Stimulated activated CD8-positive, alpha-beta memory T cell treated with anti-CD3 and anti-CD28 coated beads, Interleukin-7, amount 100 ng/mL, for 24 hours (primary cell): ENCODE measurements around the gene SLC43A3.
"Not testable (repeated sequence)": the region's sequence is repeated elsewhere in the genome, so short reads cannot be mapped to it uniquely, and the experiment has no call there.

Experiments
- DNase-seq: peaks from one replicate; pipeline ENCODE4 v3.0.0-alpha.2; 2020; ENCODE audit warnings: low read depth

The SLC43A3 gene

DNA sequence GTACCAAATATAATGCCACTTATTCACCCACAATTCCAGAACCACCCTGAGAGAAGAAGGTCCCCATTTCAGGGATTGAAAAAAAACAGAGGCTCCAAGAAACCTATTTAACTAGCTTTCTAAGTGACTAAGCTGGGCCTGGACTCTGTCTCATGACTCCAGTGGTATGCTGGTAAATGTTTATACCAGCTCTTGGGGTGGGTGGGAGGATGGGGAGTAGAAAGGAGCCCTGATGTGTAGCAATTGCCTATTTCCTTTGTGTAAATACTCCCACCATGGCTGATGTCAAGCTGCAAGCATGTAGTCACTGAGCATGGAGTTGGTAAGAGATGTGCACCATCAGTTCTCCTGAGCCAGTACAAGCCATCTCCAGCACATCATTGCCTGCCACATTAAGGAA, 48.7 kb downstream of the SLC43A3 start:
- DNase-seq = no peak

DNA sequence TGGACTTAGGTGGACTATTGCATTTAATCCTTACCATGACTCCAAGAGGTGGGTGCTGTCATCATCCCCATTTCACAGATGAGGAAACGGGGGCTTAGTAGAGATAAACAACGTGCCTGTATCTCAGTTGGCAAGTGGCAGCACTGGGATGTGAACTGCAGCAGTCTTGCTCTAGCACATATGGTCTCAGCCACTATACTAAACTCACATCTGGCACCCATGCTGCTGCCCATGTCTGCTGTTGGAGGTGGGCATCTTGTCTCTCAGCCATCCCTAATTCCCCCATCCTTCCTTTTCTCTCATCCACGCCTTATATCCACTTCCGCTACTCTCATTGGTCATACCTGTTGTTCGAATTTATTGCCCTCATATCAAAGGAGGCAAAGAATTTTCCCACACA, 49.8 kb downstream of the SLC43A3 start:
- no peak for DNase-seq

DNA sequence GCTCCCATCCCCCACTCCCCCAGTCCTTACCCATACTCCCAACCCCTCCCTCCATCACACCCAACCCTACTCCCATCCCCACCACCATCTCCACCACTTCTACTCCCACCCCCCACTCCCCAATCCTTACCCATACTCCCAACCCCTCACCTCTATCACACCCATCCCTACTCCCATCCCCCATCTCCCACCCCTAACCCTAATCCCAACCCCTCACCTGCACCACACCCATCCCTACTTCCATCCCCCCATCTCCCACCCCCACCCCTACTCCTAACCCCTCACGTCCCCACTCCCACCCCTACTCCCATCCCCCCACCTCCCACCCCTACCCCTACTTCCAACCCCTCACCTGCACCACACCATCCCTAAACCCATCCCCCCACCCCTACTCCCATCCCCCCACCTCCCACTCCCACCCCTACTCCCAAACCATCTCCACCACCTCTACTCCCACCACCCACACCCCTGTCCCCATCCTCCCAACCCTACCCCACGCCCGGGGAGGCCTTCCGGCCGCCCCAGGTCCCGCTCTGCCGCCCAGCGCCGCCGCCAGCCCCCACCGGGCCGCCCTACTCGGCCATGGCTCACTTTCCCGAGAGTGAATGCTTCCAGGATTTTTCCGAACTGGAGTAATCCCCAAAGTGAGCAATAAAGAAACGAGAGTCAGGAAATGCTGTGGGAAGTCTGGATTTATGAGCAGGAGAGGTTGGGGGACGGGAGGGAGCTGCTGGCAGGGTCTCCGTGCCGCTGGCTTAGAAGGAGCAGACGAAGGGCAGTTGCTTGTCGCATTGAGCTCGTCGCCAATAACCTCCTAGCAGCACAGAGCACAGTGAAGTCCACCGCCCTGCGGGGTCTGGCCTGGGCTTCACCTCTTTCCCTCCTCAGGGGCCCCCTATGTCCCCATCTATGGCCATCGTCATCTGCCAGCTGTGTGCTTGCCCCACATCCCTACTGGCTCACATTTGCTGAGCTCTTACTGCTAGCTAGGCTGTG, 50.5 kb downstream of the SLC43A3 start:
- DNase-seq = no peak

DNA sequence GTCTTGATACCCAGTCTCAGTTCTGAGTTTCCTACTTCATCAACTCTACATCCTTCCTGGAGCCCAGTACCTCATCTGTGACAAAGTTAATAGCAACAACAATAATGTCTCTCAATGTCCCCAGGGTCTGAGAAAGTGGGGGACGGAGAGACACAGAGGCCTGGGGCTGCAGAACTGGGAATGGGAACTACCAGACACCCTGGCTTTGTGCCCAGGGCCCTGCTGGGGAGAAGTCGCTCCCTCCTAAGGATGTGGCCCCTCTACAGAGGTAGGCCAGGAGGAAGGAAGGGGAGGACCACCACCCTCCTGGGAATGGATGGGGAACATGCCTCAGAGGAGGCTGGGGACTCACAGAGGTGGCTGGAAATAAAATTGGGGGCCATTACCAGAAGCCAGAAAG, 51.4 kb downstream of the SLC43A3 start:
- no peak for DNase-seq

DNA sequence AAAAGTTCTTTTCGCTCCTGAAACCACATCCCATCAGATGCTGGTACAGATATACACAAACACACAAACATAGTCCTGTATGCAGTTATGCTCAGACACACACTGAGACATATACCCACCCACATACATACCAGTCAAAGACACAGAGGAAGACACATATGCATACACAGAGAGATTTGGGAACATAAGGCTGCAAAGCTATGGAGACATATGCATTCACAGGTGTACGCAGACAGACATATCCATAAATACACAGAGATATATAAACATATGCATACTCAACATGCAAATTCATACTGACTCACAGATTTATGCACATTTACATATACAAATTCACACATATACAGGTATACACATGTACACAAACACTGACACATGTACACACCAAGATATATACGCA, 52.0 kb downstream of the SLC43A3 start:
- DNase-seq = no peak

DNA sequence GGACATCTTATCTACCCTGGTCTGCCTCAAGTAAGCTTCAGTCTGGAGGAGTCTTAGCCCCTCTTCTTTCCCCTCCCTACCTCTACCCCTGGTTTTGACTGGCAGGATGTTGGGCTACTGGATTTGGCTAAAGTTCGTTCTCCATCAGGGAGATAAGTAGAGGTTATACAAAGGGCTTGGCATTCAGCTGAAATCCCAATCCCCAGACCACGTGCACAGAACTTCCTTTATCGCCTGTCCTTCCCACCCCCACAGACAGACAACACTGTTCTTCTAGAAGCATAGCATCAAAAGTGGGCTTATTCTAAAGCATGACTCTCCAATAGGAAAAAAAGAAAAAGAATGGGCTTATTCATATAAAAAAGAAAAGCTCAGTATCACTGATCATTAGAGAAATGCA, 53.8 kb downstream of the SLC43A3 start:
- no peak for DNase-seq

DNA sequence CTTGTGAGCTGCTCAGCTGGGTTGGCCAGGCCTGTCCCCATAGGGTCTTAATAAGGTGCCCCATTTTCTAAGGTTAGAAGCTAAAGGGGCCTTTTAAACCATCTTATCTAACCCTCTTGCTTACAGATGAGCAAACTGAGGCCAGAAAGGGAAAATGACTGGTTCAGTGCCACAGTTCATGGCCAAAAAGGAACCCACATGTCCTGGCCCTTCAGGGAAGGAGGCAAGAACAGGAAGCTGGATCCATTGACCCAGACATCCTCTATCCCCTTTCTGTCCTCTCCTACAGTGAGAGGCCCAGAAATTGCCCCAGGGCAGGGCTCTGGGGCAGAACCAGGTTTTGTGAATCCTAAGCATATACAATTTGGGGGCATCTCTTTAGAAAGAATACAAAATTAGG, 56.0 kb downstream of the SLC43A3 start:
- no peak for DNase-seq

DNA sequence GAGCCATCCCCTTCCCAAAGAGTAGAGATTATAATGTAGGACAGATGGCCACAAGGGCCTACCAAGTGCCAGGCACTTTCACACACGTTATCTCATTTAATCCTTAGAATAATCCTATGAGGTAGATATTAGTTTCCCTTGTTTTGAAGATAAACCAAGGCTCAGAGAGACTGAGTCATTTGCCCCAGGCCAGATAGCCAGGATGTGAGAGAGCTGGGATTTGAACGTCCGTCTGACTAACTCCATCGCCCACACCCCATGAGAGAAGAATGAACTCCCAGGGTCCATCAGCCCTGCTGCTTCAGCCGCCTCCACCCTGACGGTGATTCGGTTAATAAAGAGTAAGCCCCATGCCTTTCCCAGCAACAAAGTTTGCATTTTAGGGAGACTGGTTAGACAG, 56.7 kb downstream of the SLC43A3 start:
- no peak for DNase-seq

DNA sequence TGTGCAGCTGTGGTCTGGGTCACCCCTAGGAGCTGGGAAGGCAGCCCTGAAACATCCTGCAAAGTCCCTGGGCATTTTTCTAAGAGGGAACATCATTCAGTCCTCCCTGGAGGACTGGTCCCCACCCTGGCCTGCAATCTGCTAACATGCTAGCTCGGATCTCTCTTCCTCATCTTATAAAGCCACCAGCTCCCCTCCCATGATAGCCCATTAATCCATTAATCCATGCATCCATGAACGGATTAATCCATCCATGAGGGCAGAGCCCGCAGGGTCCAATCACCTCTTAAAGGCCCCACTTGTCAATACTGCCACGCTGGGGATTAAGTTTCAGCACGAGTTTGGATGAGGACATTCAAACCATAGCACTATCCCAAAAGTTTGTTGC, 58.1 kb downstream of the SLC43A3 start:
- DNase-seq = no peak

DNA sequence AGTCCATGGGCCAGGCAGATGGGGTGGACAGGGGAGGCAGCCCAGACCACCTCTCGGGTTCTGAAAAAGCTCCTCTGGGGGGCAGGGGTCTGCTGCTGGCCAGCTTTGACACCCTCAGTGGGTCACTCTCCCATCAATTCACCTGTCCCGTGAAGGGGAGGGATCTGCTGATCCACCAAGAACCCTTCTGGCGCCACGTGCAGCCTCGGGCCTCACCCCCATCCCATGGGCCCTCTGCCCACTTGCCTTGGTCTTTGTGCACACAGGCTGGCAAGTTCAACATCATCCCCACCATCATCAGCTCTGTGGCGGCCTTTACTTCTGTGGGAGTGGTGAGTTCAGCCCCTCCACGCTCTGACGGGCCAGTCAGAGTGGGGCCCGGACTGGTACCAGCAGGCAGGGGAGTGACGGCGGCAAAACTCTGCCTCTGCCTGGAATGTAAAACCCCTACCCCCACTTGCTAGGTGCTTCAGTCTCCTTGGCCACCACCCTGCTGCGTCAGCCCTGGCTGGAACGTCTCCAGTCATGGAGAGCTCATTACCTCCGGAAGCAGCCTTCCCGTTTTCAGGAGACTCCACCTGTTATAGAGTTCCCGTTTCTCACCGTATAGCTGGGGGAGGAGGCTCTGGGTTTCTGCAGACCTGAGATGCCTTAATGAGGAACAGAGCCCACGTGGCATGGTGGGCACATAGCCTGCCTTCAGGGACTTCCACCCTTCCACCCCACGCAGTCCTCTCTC, 58.6 kb downstream of the SLC43A3 start:
- no peak for DNase-seq

DNA sequence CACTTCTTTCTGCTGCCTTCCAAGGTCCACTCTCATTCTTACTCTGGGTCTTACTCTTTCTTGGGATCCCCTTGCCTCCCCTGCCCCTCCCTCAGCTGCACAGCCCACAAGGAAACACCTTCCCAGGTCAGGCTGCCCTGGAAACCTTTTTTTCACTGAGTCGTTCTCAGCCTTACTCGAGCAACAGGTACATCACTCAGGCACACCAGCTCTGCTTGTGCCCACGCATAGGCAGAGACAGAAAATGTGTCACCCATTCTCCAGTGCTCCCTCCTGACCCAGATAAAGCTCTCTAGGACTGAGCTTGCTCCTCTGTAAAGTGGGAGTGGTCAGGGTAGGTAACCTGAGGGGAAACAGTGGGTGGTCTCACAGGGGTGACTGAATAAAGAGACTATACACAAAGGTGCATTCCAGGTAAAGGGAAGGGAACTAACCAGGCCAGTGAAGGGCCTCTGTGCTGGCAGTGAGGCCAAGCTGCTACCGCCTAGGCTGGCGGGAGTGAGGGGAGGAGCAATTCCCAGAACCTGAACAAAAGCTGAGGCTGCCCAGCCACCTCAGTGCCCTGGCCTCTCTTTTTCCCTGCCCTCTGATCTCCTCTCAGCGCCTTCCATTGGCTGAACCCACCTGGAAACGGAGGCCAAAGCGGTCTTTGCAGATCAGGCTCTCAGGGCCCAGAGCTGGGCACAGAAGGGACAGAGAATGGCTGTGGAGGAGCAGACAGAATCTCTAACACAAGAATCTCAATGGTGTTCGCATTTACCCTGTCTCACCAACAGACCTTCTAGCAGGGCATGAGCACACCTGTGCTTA, 61.9 kb downstream of the SLC43A3 start:
- DNase-seq = no peak

DNA sequence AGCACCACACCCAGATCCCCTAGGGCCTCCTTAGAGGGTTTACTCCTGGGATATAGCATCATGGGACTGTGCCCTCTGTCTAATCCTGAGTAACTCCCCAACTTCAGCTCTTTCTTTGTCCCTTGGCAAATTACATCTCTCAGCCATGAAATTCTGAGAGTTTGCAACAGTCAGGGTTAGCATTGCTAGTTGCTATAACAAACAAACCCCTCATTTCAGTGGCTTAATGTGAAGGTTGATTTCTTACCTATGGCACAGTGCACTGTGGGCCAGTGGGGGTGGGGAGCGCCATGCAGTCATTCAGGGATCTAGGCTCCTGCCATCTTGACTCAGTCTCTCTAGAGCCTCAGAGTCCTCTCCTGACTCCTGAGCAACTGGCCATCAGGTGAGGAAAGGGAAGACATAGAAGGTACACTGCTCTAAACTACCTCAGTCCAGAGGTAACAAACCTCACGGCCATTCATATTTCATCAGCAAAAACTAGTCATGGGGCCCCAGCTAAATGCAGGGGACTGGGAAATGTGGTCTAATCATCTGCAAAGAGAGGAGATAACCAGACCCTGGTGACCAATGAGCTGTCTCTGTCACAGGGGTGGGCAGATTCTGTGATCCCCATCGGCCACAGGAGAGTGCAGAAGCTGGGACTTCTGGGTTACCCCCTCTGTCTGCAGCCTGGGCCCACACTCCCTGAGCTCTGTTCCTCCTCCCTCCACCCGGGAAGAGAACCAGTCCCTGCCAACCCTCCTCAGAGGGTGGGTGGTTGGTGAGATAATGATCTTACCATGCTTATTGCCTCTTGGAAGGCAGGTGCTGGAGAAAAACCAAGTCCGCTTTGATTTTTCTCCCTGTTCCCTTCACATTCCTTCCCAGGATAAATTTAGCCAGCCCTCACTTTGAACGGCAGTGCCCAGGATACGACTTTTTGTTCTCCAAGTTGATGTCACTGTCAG, 63.5 kb downstream of the SLC43A3 start:
- DNase-seq = no peak

DNA sequence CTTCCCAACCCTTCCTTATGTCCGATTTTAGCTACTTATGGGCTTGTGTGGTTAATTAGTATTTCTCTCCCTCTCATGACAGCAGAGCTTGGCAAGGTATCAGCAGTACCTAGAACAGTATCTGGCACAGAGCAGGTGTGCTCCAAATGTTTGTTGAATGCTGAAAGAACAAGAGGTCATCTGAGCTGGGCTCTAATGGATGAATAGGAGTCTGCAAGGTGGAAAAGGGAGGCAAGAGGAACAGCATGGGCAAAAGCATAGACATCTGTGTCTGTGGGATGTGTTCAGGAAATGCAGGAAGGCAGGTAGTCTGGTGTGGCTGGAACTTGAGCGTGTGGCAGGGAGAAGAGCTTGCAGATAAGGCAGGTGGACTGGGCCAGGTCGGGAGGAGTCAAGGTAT, 65.0 kb downstream of the SLC43A3 start:
- DNase-seq = no peak

DNA sequence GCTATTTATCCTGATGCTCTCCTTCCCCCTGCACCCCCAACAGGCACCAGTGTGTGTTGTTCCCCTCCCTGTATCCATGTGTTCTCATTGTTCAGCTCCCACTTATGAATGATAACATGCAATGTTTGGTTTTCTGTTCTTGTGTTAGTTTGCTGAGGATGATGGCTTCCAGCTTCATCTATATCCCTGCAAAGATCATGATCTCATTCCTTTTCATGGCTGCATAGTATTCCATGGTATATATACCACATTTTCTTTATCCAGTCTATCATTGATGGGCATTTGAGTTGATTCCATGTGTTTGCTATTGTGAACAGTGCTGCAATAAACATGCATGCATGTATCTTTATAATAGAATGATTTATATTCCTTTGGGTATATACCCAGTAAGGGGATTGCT, 65.5 kb downstream of the SLC43A3 start:
- DNase-seq = not testable (repeated sequence)

DNA sequence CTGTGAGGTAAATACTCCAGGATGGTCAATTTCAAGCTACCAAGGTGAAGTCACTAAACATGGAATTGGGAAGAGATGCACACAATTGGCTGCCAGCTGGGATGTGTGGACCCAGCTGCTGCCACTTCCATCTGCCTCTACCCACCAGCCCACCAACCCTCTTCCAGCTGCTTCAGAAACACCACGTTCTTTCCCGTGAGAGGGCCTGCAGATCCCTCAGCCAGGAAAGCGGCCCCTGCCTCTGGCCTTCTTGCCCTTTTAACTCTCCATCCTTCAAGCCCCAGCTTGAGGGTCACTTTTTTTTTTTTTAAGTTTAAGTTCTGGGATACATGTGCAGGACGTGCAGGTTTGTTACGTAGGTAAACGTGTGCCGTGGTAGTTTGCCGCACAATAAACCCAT, 65.9 kb downstream of the SLC43A3 start:
- no peak for DNase-seq

DNA sequence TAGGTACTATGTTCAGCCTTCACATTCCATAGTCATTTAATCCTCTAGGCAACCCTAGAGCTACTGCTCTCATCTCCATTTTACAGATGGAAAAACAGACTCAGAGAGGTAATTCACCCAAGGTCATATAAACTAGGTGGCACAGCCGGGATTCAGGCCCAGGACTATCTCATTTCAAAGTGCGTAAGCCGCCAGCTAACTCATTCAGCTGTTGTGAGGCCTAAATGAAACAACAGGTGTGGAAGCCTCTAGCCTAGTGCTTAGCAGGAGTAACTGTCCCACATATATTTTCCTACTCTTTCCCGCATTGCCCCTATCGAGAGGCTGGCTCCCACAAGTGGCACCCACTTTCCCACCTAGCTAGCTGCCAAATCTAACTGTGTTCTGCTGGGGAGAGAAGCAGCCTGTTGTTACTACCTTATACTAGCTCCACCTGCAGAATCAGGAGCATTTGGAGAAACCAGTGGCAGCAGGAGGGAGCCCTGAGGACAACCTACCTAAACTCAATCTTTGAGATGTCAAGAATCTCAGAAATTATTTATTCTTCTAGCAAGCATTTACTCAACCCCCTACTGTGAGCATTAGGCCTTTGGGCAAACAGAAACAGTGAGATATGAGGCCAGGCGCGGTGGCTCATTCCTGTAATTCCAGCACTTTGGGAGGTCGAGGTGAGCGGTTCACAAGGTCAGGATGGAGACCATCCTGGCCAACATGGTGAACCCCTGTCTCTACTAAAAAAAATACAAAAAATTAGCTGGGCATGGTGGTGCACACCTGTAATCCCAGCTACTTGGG, 66.8 kb downstream of the SLC43A3 start:
- no peak for DNase-seq

DNA sequence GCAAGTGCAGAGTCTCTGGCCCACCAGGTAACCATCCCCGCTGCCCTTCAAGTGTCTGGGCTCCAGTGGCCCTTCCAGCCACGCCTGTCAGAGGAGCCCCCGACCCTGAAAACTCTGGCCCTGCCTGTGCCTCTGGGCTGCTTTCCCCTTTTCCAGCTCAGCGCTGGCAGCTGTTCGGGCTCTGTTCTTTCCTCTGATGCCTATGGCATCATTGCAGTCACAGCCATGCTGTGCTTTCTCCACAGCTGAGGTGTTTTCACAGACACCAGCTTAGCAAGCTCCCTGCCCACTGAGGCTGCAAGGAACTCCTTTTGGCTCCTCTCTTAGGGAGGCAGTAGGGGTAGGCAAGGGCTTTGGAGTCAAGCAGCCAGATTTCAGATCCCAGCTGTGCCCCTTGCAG, 67.5 kb downstream of the SLC43A3 start:
- no peak for DNase-seq

DNA sequence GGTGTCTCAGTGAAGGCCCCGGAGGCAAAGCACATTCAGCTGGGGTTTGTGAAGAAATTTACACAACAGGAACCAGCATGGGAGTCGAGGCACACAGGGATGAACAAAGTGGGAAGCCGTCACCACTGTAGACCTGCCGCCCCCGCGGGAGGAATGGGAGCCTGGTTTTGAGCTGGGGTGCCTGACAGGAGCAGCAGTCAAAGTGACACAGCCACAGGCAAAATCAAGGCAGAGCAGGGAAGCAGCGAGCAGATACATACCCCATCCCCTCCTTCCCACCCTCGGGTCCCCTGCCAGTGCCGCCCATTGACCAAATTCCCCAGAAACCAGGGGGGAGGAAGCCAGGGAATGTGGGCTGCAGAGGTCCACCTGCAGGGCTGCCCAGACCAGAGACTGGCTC, 67.9 kb downstream of the SLC43A3 start:
- no peak for DNase-seq

DNA sequence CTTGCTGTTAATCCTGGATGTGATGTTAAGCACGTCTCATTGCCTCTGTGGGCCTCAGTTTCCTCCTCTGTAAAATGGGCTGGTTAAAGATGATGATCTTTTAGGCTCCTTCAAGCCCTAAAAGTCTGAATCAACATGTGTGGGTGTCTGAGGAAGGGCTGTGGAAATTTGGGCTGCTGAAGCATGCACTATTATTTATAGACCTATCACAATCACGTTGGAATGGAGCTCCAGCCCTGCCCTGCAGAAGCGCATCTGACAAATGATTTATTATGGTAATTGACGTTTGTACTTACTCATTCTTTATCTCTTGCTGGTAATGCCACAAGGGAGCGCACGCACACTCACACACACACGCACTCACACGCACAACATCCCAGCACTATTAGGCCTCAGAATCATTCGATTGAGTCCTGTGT, 68.4 kb downstream of the SLC43A3 start:
- DNase-seq = no peak

DNA sequence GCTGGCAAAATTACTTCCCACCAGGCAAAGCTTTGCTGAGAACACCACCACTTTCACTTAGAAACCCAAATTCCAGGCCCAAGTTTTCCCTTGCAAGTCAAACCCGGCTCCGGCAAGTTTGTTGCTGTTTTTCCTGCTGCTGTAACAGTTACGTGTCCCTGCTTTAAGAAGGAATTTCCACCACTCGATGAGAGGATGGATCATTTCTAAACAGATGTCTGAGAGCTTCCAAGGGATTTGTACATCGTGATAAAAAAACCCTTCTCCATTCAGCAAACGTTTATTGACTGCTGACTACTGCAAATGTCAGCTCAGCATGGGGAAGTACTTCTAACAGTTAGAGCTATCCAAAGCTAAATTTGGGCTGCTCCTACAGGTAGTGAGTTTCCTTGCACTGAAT, 69.1 kb downstream of the SLC43A3 start:
- DNase-seq = no peak

DNA sequence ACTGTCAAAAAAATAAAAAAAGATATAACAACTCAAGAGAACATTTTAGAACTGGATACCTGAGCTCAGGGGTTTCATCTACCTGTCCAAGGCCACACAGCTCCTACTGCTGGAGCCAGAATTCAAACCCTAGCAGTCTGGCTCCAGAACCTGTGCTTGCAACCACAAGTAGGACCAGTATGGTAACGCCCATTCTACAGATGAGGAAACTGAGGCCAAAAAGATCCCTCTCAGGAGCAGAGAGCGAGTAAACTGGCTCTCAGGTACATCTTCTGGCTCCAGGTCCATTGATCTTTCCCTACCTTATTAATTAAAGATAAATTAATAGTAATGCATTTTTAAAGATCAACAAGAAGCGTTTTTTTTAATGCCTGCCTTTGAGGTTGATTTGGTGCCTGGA, 69.6 kb downstream of the SLC43A3 start:
- no peak for DNase-seq
